Measurements from ENCODE around the gene KCNC1.

Gene KCNC1

DNA sequence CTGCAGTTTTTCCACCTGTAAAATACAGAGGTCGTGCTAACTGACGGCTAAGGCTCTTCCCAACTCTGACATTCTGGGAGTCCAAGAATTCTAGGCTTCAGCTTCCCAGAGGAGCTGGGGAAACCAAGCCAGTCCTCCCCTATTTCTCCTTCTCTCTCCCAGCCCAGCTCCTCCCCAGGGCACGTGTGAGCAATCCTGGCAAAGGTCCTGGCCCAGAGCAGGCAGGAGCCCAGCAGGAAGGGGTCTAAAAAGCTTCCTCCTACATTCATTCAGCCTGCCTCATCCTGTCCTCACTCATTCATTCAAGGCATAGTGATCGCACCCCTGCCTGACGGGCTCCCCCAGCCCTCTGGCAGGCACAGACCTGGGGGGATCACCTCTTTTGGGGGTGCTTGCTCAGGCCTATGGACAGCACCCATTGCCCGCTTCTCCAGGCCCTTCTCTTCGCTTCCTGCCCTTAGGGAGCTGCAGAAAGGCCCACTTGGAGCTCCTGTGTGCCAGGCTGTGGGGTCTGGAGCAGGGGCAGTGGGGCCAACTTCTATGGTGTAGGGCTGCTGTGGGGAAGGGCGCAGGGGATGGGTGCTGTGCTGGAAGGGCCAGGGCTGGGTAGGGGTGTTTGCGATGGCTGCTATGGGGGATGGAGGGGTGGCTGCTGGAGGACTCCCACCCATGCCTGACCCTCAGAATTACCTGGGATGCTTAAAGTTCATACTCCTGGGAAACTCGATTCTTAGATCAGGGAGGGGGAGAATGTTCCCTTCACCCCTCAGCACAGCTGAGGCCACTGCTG, 9.8 kb downstream of the KCNC1 start:
- TF ChIP-seq, protein P1, sequence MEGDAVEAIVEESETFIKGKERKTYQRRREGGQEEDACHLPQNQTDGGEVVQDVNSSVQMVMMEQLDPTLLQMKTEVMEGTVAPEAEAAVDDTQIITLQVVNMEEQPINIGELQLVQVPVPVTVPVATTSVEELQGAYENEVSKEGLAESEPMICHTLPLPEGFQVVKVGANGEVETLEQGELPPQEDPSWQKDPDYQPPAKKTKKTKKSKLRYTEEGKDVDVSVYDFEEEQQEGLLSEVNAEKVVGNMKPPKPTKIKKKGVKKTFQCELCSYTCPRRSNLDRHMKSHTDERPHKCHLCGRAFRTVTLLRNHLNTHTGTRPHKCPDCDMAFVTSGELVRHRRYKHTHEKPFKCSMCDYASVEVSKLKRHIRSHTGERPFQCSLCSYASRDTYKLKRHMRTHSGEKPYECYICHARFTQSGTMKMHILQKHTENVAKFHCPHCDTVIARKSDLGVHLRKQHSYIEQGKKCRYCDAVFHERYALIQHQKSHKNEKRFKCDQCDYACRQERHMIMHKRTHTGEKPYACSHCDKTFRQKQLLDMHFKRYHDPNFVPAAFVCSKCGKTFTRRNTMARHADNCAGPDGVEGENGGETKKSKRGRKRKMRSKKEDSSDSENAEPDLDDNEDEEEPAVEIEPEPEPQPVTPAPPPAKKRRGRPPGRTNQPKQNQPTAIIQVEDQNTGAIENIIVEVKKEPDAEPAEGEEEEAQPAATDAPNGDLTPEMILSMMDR (IDR thresholded peaks at IDR 0.05; ENCODE audit: insufficient read depth, missing control alignments): no peak
- no peak for DNase-seq (ENCODE audit: insufficient read length, low spot score)
- FAIRE-seq: no peak

DNA sequence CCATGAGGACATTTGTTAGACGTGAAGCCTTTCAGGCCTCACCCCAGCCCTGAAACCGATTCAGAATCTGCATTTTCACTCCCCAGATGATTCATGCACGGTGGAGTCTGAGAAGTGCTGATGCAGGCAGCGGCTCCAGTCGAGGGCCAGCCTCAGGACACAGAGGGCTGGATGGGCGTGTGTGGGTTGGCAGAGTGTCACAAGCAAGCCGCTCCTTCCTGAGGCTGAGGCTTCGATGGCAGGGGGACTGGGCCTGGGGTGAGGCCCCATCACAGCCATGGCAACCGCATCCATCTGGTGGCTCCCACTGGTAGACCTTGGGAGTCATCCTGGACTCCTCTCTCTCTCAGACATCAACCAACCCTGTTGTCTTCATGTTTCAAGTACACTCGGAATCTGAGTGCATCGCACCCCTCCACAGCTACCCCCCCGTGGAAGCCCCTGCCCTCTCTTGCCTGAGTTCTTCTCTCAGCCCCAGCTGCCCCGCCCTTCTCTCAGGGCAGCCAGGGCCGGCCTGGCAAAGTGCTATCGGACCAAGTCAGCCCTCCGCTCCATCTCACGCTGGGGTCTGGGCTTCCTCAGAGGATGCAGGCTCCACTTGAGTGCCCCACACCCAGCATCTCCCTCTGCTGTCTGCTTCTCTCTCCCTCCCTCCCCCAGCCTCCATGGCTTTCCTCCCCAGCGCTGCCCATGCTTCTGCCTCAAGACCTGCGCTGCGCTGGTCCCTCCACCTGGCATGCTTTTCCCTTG, 10.6 kb downstream of the KCNC1 start:
- TF ChIP-seq, protein P1 (IDR thresholded peaks at IDR 0.05; ENCODE audit: insufficient read depth, missing control alignments): no peak
- DNase-seq (ENCODE audit: insufficient read length, low spot score): no peak
- no peak for FAIRE-seq

DNA sequence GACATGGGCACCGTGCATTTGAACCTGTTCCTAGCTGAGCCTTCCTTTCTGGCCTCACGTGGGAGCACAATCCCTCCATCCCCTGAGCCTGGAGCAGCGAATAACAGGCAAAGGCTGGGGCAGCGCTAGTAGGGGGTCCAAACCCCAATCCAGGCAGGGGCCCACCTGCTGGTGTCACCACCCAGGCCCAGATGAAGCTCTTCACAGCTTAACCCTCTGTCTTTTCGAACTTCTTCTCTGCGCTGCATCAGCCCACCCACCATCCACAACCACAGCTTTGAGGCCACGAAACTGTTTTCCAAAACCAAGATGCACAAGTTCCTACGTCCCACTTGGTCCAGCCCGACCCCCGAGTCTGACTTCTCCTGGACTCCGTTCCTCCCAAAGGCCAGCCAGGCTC, 11.5 kb downstream of the KCNC1 start:
- TF ChIP-seq, protein P1 (IDR thresholded peaks at IDR 0.05; ENCODE audit: insufficient read depth, missing control alignments): no peak
- FAIRE-seq (no peak), DNase-seq (ENCODE audit: insufficient read length, low spot score) (no peak)

DNA sequence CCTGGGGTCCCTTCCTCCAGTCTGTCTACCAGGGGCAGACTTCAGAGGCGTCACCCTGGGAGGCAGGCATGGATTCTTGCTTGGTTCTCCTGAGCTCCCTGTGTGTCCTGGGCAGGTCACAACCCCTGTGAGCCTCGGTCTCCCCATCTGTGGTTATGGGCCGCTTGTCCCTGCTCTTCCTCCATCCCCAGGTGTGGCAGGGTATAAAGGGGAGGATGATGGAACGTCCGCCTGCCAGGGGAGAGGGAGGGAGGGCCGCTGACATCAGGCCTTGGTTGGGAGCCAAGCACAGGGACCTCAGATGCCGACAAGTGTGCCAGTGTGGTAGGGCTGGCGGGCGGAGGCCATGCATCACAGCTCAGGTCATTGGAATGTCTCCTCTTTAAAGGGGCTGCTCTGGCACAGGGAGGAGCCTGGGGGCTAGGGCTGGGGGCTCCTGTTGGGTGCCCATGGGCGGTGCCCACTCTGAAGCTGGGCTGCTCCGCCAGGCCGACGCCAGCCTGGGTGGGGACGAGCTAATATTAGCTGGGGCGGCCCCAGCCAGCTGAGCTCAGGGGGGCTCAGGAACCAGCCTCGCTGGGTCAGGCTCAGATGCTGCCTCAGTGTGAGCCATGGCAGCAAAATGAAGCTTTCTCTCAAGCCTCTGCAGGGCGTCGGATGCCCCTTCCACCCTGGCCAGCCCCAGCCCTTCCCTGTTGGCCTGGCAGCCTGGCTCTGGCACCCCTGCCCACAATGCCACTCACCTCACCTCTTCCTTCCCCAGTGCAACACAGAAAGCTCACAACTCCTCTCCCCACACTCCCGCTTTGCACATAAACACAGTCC, 12.8 kb downstream of the KCNC1 start:
- FAIRE-seq (no peak), DNase-seq (ENCODE audit: insufficient read length, low spot score) (no peak)
- TF ChIP-seq, protein P1 (IDR thresholded peaks at IDR 0.05; ENCODE audit: insufficient read depth, missing control alignments): no peak

DNA sequence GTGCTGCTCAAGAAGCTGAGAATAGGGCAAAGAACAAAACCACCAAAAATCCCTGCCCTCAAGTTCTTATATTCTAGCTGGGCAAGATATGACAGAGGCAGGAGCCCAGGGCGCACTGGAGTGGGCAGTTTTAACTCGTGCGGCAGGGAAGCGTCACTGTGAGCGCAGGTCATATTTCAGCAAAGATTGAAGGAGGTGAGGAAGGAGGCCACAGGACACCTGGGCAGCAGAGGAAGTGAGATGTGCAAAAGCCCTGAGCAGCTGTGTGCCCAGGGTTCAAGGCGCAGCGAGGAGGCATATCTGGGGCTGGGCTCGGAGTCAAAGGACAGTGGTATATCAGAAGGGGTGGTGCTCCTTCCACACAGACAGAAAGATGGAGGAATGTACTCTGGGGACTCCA, 13.5 kb downstream of the KCNC1 start:
- DNase-seq (ENCODE audit: insufficient read length, low spot score) (no peak), FAIRE-seq (no peak)
- TF ChIP-seq, protein P1 (IDR thresholded peaks at IDR 0.05; ENCODE audit: insufficient read depth, missing control alignments): no peak

DNA sequence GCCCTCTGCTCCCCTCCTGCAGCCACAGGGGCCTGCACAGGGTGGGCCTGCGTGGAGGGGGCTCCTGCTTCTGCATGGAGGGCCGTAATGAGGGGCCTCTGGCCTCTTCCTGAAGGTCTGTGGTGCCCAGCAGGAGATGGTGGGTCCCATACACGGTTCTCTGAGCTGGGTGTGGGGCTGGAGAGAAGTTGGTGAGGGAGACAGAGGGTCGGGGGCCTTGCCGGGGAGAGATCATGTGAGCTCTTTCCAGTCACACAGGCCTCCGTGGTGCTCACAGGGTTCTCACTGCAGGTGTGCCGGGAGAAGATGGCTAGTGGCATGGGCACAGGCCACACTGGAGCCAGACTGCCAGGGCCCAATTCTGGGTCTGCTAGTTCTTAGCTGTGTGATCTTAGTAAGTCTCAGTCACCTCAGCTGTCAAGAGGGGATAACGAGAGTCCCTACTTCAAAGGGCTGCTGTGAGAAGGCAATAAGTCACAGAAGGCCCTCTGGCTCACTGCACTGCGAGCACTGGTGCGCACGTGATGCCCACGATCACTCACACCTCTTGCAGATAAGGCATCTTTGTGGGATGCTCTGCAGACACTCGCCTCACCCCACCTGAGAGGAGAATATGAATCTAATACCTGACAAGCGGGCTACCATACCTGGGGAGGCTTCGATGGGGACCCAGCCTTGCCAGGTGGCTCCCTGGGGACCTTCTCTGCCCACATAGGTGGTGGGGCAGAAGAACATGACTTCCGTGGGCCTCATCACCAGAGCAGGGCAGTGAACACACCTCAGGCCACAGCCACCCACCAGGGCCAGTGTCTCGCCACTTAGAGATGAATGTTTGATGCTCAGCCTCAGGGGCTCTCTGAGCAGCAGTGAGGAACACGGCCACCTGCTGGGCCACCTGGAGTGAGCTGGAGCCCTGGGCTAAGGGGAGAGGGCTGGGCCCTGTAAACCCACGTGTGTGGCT, 14.5 kb downstream of the KCNC1 start:
- DNase-seq (ENCODE audit: insufficient read length, low spot score) (no peak), FAIRE-seq (no peak)
- TF ChIP-seq, protein P1 (IDR thresholded peaks at IDR 0.05; ENCODE audit: insufficient read depth, missing control alignments): no peak
